Prostate gland (tissue), 2 donors: ENCODE results near the gene DYTN. TPM values are rescaled to one million over a fixed set of nuclear protein-coding genes. Genes with fewer than 3 reads are reported as not detected.

ENCODE experiments used
- DNase-seq: peaks from one replicate; pipeline ENCODE4 v3.0.0-alpha.2; 2019; ENCODE audit warnings: low spot score
- H3K27ac ChIP-seq, 2 donors: fragments of 200-600 bp; sonication (generic); 2 replicates each; pipeline ENCODE4 v1.5.1; 2017 to 2019
- H3K27me3 ChIP-seq: fragments of 200-600 bp; sonication (generic); replicated peaks from 2 replicates; pipeline ENCODE4 v1.5.1; 2019; ENCODE audit not compliant: insufficient read depth
- H3K36me3 ChIP-seq, 2 donors: fragments of 200-600 bp; sonication (generic); 1 replicate in 1 of 2; 2 replicates in 1 of 2; pipeline versions ENCODE4 v1.5.1 to v1.8.1; 2017 to 2019
- H3K4me1 ChIP-seq: fragments of 200-600 bp; sonication (generic); replicated peaks from 2 replicates; pipeline ENCODE4 v1.5.1; 2019
- H3K4me3 ChIP-seq, 2 donors: fragments of 200-600 bp; sonication (generic); 2 replicates each; pipeline ENCODE4 v1.5.1; 2017 to 2019
- H3K9me3 ChIP-seq: fragments of 200-600 bp; sonication (generic); 2 replicates; pipeline ENCODE4 v1.5.1; 2017
- POLR2A ChIP-seq: fragments of 450-650 bp; IDR thresholded peaks from one replicate; pipeline ENCODE4 v1.6.1; 2016; ENCODE audit warnings: antibody characterized with exemption, mild to moderate bottlenecking
- POLR2AphosphoS5 ChIP-seq: sonication (generic); formaldehyde crosslinking; IDR thresholded peaks from one replicate; pipeline ENCODE4 v1.6.1; 2017; ENCODE audit warnings: antibody characterized with exemption
- WGBS: methylation state at CpG from one replicate; pipeline ENCODE4 v1.1.5; 2018; 5-methylcytosine and 5-hydroxymethylcytosine counted together
- intact Hi-C: fragments of 100-400 bp; cut with DNase I; formaldehyde crosslinking; loops from one replicate; pipeline ENCODE4 v1.14.2; 2022
- total RNA-seq, 2 donors: library from RNA; depleted of rRNA; stranded (reverse); fragments of >200 nt; gene quantifications; one replicate each; pipeline ENCODE4 v1.1.0, GENCODE V29; 2016
- TF ChIP-seq, protein P1 (sequence below), 4 experiments: fragments of 200-600 bp in 2 of 4; fragments of 450-650 bp in 2 of 4; sonication (generic) in 2 of 4; IDR thresholded peaks; 1 replicate in 3 of 4; 2 replicates in 1 of 4; pipeline ENCODE4 v1.5.1; 2016 to 2019; ENCODE audit warnings: antibody characterized with exemption in 4 of 4, mild to moderate bottlenecking in 2 of 4, moderate library complexity in 2 of 4

The DYTN gene
- total RNA-seq, 2 donors from 2014 or later, result not detected

- TF ChIP-seq POLR2AphosphoS5 (no peak), POLR2A (no peak)
- TF ChIP-seq, protein P1, sequence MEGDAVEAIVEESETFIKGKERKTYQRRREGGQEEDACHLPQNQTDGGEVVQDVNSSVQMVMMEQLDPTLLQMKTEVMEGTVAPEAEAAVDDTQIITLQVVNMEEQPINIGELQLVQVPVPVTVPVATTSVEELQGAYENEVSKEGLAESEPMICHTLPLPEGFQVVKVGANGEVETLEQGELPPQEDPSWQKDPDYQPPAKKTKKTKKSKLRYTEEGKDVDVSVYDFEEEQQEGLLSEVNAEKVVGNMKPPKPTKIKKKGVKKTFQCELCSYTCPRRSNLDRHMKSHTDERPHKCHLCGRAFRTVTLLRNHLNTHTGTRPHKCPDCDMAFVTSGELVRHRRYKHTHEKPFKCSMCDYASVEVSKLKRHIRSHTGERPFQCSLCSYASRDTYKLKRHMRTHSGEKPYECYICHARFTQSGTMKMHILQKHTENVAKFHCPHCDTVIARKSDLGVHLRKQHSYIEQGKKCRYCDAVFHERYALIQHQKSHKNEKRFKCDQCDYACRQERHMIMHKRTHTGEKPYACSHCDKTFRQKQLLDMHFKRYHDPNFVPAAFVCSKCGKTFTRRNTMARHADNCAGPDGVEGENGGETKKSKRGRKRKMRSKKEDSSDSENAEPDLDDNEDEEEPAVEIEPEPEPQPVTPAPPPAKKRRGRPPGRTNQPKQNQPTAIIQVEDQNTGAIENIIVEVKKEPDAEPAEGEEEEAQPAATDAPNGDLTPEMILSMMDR (IDR thresholded peaks at IDR 0.05), result no peak
These were observed 102.0 kb downstream of the DYTN start for GRCh38 chr2:206616151-206616550.

DNA sequence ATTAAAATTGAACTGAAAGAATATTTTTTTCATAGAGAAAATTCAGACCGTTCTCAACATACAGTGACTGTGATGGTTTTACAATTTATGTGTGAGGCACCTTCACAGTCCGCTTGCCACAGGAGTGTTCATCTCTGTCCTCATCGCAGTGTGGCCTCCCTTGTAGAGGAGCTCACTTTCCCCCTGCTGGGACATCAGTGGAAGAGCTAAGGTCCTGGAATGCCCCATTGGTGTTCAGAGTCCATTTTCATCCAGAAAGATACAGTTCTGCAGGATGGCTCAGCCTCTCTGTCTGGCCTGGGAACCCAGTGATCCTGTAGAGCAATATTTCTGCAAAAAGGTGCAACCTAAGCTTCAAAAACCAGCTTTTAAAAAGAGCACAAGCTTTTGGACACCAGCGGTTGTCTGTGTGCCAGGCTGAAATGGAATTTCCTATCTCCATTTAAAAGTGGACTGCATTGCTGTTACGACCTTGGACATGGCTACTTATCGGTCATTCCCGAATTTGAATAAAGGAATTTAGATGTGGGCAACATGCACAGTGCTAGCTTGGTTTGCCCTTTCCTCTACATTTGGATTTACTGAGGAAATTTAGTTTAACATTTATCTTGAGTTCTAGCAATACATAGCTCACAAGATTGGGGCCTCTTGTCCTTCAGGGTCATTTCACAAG, 102.6 kb downstream of the DYTN start:
- Histone ChIP-seq H3K4me3 (no peak overlapping the region), H3K4me1 (no peaks in the 10 kb centered on the region), H3K27me3 (no peaks in the 10 kb centered on the region), H3K36me3 (no peaks in the 10 kb centered on the region), H3K9me3 (no peaks in the 10 kb centered on the region), H3K27ac (no peak overlapping the region)
- TF ChIP-seq POLR2A (no peak), POLR2AphosphoS5 (no peak)
- TF ChIP-seq, protein P1 (IDR thresholded peaks at IDR 0.05), result no peak
- intact Hi-C loops, result no loop called here
- DNase-seq, result no peak
- 81% methylated on average over 7 of the region's 7 CpGs for WGBS

More at GRCh38 chr2:206616151-206616550, 102.0 kb downstream of the DYTN start:
- no peaks in the 10 kb centered on the region for H3K4me1 ChIP-seq
- no peaks in the 10 kb centered on the region for H3K27me3 ChIP-seq
- no peak overlapping the region for H3K4me3 ChIP-seq
- intact Hi-C loops, result no loop called here
- H3K36me3 ChIP-seq, result no peaks in the 10 kb centered on the region
- no peak for DNase-seq
- no peaks in the 10 kb centered on the region for H3K9me3 ChIP-seq
- H3K27ac ChIP-seq, result no peak overlapping the region
- WGBS, result 54% methylated on average over 2 of the region's 2 CpGs

GRCh38 chr2:206614811-206615210, 103.4 kb downstream of the DYTN start:
- Histone ChIP-seq H3K4me1 (no peaks in the 10 kb centered on the region), H3K27ac (no peak overlapping the region), H3K4me3 (no peak overlapping the region), H3K36me3 (no peaks in the 10 kb centered on the region), H3K27me3 (no peaks in the 10 kb centered on the region), H3K9me3 (no peaks in the 10 kb centered on the region)
- intact Hi-C loops, result no loop called here
- TF ChIP-seq POLR2A (no peak), POLR2AphosphoS5 (no peak)
- TF ChIP-seq, protein P1 (IDR thresholded peaks at IDR 0.05), result no peak
- WGBS, result 86% methylated on average over 6 of the region's 6 CpGs
- no peak for DNase-seq

DNA sequence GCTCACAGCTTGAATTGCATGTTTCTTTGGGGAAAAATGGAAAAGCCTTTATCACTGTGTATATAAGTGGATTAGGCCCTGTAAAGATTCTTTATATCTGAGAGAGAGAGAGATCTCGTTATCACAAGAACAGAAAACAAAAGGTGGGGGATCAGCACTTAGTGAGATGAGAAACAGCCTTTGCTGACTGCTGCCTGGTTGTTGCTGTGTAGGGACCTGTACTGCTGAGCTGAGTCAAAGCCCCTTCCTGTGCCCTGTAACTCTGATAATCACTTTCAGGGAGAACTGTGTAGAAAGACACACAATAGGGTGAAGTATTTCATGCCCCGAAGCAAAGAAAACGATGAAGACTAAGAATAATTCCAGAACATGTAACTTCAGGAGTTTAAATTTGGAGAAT, 106.5 kb downstream of the DYTN start:
- intact Hi-C loops, result no loop called here
- Histone ChIP-seq H3K27ac (no peak overlapping the region), H3K4me1 (no peaks in the 10 kb centered on the region), H3K27me3 (no peaks in the 10 kb centered on the region), H3K36me3 (no peaks in the 10 kb centered on the region), H3K4me3 (no peak overlapping the region), H3K9me3 (no peaks in the 10 kb centered on the region)
- no peak for DNase-seq
- 61% methylated on average over 3 of the region's 3 CpGs for WGBS
- TF ChIP-seq, protein P1 (IDR thresholded peaks at IDR 0.05), result no peak

GRCh38 chr2:206611191-206611590, 107.0 kb downstream of the DYTN start:
- intact Hi-C loops, result no loop called here
- 91% methylated on average over 6 of the region's 6 CpGs for WGBS
- H3K36me3 ChIP-seq, result no peaks in the 10 kb centered on the region
- no peak overlapping the region for H3K4me3 ChIP-seq
- no peaks in the 10 kb centered on the region for H3K9me3 ChIP-seq
- no peak overlapping the region for H3K27ac ChIP-seq
- H3K27me3 ChIP-seq, result no peaks in the 10 kb centered on the region
- H3K4me1 ChIP-seq, result no peaks in the 10 kb centered on the region
- DNase-seq, result no peak
- TF ChIP-seq, protein P1 (IDR thresholded peaks at IDR 0.05), result no peak
- TF ChIP-seq POLR2A, result no peak
